ENCODE results near the gene KRT34. TPM values are rescaled to one million over a fixed set of nuclear protein-coding genes. Genes with fewer than 3 reads are reported as not detected.
"Not testable (repeated sequence)": the region's sequence is repeated elsewhere in the genome, so short reads cannot be mapped to it uniquely, and the experiment has no call there.

The KRT34 gene
- total RNA-seq, 1 donor from 2014 or later, result not detected

DNA sequence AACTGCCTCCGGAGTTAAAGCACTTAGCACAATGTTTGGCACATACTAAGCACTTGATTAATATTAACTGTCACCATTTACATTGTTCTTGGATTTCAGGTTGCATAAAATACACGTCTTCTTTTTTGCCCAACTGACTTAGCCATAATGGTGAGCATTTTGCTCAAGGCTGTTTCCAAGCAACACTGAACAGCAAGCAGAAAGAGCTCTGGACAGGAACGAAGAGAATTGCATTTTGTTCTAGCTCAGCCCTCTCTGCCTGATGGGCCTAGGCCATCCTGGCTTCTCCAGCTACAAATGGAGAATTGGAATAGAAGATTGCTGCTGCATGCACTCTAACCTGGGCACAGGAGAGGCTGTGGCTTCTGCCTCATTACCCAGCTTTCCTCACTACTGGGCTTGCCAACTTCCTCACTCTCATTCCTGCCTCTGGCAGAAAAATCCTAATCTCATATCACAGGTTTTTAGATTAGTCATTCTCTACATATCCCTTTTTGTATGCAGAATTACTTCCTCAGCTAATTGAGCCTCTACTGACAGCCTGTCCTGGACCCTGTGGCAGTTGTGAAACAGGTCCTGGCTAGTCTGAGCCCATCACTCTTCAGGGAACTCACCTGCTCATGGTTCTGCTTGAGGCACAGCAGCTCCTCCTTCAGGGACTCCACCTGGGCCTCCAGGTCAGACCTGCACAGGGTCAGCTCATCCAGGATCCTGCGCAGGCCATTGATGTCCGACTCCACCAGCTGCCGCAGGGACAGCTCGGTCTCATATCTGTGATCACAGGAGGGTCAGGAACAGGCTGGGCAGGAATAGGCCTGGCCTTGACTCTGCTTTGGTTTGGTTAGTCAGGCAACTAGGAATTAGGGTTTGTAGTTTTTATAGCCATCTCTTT, 34.0 kb downstream of the KRT34 start:
- peaks cover 4% of the 10 kb centered on the region for H3K27me3 Mint-ChIP-seq
- DNase-seq (ENCODE audit: extremely low spot score, unreplicated experiment), result no peak
- H3K4me1 Mint-ChIP-seq (ENCODE audit: unreplicated experiment), result peaks cover 7% of the 10 kb centered on the region
- TF ChIP-seq, protein P1, sequence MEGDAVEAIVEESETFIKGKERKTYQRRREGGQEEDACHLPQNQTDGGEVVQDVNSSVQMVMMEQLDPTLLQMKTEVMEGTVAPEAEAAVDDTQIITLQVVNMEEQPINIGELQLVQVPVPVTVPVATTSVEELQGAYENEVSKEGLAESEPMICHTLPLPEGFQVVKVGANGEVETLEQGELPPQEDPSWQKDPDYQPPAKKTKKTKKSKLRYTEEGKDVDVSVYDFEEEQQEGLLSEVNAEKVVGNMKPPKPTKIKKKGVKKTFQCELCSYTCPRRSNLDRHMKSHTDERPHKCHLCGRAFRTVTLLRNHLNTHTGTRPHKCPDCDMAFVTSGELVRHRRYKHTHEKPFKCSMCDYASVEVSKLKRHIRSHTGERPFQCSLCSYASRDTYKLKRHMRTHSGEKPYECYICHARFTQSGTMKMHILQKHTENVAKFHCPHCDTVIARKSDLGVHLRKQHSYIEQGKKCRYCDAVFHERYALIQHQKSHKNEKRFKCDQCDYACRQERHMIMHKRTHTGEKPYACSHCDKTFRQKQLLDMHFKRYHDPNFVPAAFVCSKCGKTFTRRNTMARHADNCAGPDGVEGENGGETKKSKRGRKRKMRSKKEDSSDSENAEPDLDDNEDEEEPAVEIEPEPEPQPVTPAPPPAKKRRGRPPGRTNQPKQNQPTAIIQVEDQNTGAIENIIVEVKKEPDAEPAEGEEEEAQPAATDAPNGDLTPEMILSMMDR (conservative IDR thresholded peaks at IDR 0.05), result no peak
- H3K9me3 Mint-ChIP-seq, result peaks cover 8% of the 10 kb centered on the region
- peak overlapping the region; percentile 27 for H3K4me3 Mint-ChIP-seq
- no peaks in the 10 kb centered on the region for H3K36me3 Mint-ChIP-seq
- H3K27ac Mint-ChIP-seq, result peak overlapping the region; percentile 63

DNA sequence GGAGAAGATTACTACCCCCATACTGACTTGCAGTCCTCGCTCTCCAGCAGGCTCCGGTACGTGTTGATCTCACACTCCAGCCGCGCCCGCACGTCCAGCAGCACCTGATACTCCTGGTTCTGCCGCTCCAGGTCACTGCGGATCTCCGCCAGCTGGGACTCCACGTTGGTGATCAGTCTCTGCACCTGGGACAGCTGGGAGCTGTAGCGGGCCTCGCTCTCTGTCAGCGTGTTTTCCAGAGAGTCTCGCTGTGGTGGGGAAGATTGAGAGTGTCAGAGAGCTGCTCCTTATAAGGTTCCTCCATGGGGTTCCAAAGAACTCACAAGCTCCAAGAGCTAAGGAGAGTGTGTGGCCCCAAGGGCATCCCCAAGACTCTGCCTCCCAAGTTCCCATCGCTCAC, 35.7 kb downstream of the KRT34 start:
- Mint-ChIP-seq H3K9me3 (peaks cover 12% of the 10 kb centered on the region), H3K4me1 (ENCODE audit: unreplicated experiment) (peaks cover 10% of the 10 kb centered on the region)
- H3K4me3 Mint-ChIP-seq; H3K27ac Mint-ChIP-seq; H3K36me3 Mint-ChIP-seq; DNase-seq (ENCODE audit: extremely low spot score, unreplicated experiment); H3K27me3 Mint-ChIP-seq: not testable (repeated sequence)

DNA sequence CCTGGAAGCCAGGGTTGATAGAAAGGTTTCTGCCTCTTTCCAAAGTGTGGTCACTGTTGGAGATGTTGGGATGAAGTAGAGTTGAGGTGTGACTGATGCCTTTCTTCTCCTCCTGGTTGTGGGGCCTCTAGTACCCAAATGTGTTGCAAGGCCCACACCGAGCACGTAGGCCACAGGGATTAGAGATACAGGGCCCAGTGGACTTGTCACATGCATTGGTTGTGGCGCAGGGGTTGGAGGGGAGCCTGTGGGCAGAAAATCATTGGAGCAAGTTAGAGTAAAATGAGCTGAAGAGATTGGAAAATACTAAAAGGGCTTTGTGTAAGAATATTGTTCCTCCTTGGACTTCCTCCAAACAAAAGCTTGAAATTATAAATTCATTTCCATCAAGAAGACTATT, 36.1 kb downstream of the KRT34 start:
- Mint-ChIP-seq H3K9me3 (peaks cover 12% of the 10 kb centered on the region), H3K27me3 (no peaks in the 10 kb centered on the region)

DNA sequence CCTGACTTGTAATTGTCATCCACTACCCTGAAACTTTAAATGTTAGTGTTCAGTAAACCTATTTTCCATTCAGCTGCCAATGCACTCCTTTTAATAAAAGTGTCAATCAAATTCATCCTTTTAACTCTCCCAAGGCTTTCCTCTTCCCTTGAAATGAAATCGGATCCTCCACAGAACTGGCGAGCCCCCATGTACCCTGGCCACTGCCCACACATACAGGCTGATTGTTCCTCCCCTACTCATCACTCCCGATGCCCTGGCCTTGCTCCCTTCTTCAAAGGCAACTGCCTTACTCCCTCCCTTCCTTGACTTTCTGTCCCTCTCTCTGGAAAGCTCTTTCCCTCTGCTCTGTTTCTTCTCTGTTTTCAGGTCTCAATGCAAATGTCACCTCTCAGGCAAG, 39.1 kb downstream of the KRT34 start:
- Mint-ChIP-seq H3K4me3 (peak overlapping the region; percentile 2), H3K27me3 (no peaks in the 10 kb centered on the region), H3K4me1 (ENCODE audit: unreplicated experiment) (peaks cover 33% of the 10 kb centered on the region), H3K9me3 (peaks cover 12% of the 10 kb centered on the region), H3K36me3 (no peaks in the 10 kb centered on the region), H3K27ac (peak overlapping the region; percentile 88)
- TF ChIP-seq, protein P1 (conservative IDR thresholded peaks at IDR 0.05), result no peak
- DNase-seq (ENCODE audit: extremely low spot score, unreplicated experiment), result no peak

More for the DNA sequence above, 36.1 kb downstream of the KRT34 start:
- no peak for DNase-seq (ENCODE audit: extremely low spot score, unreplicated experiment)
- no peak overlapping the region for H3K27ac Mint-ChIP-seq
- H3K4me3 Mint-ChIP-seq, result no peak overlapping the region
- H3K36me3 Mint-ChIP-seq, result no peaks in the 10 kb centered on the region
- peaks cover 15% of the 10 kb centered on the region for H3K4me1 Mint-ChIP-seq (ENCODE audit: unreplicated experiment)
- TF ChIP-seq, protein P1 (conservative IDR thresholded peaks at IDR 0.05), result no peak

DNA sequence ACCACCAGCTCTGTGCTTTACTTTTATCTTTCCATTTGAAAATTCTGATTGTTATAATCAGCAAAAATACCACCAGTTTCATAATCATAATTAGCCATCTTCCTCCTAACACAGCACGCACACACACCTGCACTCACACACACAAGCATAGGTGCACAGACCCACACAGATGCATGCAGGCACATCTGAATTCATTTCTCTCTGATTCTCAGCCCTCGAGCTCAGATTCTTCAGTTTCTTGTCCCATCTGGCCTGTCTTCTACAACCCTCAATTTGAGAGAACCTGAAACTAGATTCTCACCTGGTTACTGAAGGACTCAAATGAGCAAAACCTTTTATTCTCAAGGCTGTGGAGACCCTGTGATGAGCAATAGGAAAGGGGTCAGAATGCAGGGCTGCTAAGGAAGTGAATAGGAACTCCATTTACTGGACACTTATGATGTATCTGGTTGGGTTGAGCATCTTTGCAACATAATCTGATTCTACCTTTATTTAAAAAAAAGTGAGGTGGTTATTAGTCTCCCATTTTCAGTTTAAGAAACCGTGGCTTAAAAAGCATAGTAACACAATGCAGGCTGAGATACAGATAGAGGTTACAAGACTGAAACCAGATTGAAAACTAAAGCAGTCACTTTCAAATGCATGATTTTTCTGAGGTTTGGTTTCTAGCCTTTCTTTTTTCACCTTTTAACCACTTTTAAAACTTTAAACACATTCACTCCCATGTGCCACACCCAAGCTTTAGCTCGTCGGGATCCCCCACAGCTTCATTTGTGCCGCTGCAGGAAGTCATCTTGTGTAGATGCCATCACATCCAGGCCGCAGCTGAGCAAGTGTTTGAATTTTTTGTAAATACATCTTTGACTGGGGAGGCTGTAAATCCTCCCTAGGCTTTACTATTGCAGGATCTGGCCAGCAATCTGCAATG, 40.9 kb downstream of the KRT34 start:
- Mint-ChIP-seq H3K27me3 (no peaks in the 10 kb centered on the region), H3K4me3 (no peak overlapping the region), H3K4me1 (ENCODE audit: unreplicated experiment) (peaks cover 30% of the 10 kb centered on the region), H3K36me3 (no peaks in the 10 kb centered on the region), H3K27ac (peak overlapping the region; percentile 88), H3K9me3 (peaks cover 12% of the 10 kb centered on the region)
- DNase-seq (ENCODE audit: extremely low spot score, unreplicated experiment), result no peak
- TF ChIP-seq, protein P1 (conservative IDR thresholded peaks at IDR 0.05), result no peak
